BLaER1 (cell line): Measurements from ENCODE around the gene HDAC3.

ENCODE experiments used
- H3K27ac ChIP-seq: shearing (Covaris generic); formaldehyde crosslinking; 2 replicates; pipeline ENCODE4 v1.8.1; 2022
- H3K27me3 ChIP-seq: shearing (Covaris generic); formaldehyde crosslinking; 2 replicates; pipeline ENCODE4 v1.8.1; 2022
- H3K36me3 ChIP-seq: shearing (Covaris generic); formaldehyde crosslinking; 2 replicates; pipeline ENCODE4 v1.8.1; 2022
- H3K4me1 ChIP-seq: shearing (Covaris generic); formaldehyde crosslinking; 2 replicates; pipeline ENCODE4 v1.8.1; 2022
- H3K4me2 ChIP-seq: shearing (Covaris generic); formaldehyde crosslinking; 2 replicates; pipeline ENCODE4 v1.8.1; 2022
- H3K4me3 ChIP-seq: shearing (Covaris generic); formaldehyde crosslinking; 2 replicates; pipeline ENCODE4 v1.8.1; 2022
- H3K9ac ChIP-seq: shearing (Covaris generic); formaldehyde crosslinking; 2 replicates; pipeline ENCODE4 v1.8.1; 2022
- H3K9me3 ChIP-seq: shearing (Covaris generic); formaldehyde crosslinking; 2 replicates; pipeline ENCODE4 v1.8.1; 2022
- H4K20me1 ChIP-seq: shearing (Covaris generic); formaldehyde crosslinking; 2 replicates; pipeline ENCODE4 v1.8.1; 2022
- Cebpa-rat ChIP-seq: shearing (Covaris generic); IDR thresholded peaks from 2 replicates; pipeline ENCODE4 v1.8.1; 2022

Gene HDAC3

DNA sequence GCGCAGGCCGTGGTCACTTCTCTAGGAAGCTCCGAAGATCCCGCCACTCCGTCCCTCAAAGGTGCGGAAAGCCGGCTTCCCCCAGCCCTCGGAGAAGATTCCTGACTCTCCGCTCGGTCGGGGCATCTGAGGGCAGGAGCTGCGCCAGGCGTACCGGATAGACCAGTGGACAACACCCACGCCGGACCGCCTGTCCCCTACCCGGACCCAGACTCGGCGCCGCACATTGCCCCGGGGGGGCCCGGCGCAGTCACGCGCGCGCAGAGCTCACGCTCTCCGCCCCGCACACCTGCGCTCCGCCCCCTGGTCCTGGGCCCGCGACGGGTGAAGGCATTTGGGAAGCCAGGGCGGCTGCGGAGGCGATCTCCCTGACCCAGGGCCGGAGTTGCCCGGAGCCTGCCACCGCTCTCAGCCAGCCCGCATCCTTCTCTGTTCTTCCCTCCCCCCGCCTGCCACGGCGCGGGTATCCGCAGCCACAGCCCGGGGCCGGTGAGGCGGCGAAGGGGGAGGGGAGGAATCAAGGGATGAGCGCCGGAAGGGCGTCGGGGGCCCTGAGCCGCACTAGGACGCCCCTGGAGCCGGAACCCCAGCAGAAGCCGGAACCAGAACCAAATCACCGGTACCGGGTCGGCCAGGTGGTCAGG is 596 bp upstream of the HDAC3 start:
- Histone ChIP-seq H3K36me3 (peaks cover 60% of the 10 kb centered on the region), H3K9me3 (no peaks in the 10 kb centered on the region), H3K27me3 (no peaks in the 10 kb centered on the region), H4K20me1 (peaks cover 38% of the 10 kb centered on the region), H3K4me3 (peak overlapping the region; percentile 86), H3K4me2 (peak overlapping the region; percentile 99), H3K27ac (peak overlapping the region; percentile 79), H3K4me1 (peaks cover 38% of the 10 kb centered on the region), H3K9ac (peak overlapping the region; percentile 89)
- TF ChIP-seq Cebpa-rat: no peak

DNA sequence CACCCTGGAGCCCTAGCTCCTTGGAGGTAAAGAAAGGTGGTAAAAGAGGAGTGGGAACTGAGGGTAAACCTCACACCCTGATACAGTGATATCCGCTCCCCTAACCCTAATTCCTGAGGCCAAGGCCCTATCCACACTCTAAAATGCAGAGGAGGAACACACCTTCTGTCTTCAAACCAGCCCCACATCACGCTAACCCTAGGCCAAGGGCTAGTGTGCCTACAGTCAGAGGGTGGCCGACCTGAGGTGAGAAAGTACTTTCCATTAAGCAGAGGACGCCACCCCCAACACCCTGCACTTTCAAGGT is 590 bp downstream of the HDAC3 start:
- peaks cover 50% of the 10 kb centered on the region for H4K20me1 ChIP-seq
- peak overlapping the region; percentile 79 for H3K27ac ChIP-seq

DNA sequence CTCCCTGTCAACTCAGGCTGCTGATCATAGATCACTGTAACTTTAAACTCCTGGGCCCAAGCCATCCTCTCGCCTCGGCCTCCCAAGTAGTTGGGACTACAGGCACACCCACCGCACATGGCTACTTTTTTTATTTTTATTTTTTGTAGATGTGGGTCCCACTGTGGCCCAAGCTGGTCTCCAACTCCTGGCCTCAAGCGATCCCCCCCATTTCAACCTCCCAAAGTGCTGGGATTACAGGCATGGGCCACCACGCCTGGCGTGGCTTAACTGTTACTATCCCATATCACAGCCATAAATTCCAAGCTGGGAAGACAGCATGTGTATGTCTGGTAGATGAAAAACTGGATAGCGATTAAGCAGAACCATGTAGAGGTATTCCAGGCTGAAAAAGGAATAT is 1.0 kb downstream of the HDAC3 start:
- peak overlapping the region; percentile 86 for H3K4me3 ChIP-seq
- no peaks in the 10 kb centered on the region for H3K9me3 ChIP-seq
- H3K27ac ChIP-seq: peak overlapping the region; percentile 79
- peaks cover 58% of the 10 kb centered on the region for H3K36me3 ChIP-seq
- peaks cover 54% of the 10 kb centered on the region for H4K20me1 ChIP-seq
- H3K9ac ChIP-seq: peak overlapping the region; percentile 89
- TF ChIP-seq Cebpa-rat: no peak
- peaks cover 41% of the 10 kb centered on the region for H3K4me1 ChIP-seq
- H3K27me3 ChIP-seq: no peaks in the 10 kb centered on the region
- peak overlapping the region; percentile 99 for H3K4me2 ChIP-seq

More for the DNA sequence above, 590 bp downstream of the HDAC3 start:
- Histone ChIP-seq H3K4me2 (peak overlapping the region; percentile 99), H3K9ac (peak overlapping the region; percentile 89), H3K27me3 (no peaks in the 10 kb centered on the region), H3K36me3 (peaks cover 58% of the 10 kb centered on the region), H3K4me3 (peak overlapping the region; percentile 86), H3K9me3 (no peaks in the 10 kb centered on the region), H3K4me1 (peaks cover 41% of the 10 kb centered on the region)
- no peak for TF ChIP-seq Cebpa-rat

GRCh38 chr5:141634720-141635119 is 1.9 kb downstream of the HDAC3 start:
- H3K4me1 ChIP-seq: peaks cover 41% of the 10 kb centered on the region
- H3K4me3 ChIP-seq: no peak overlapping the region
- TF ChIP-seq Cebpa-rat: no peak
- no peaks in the 10 kb centered on the region for H3K9me3 ChIP-seq
- no peaks in the 10 kb centered on the region for H3K27me3 ChIP-seq
- H4K20me1 ChIP-seq: peaks cover 64% of the 10 kb centered on the region
- H3K27ac ChIP-seq: no peak overlapping the region
- H3K36me3 ChIP-seq: peaks cover 58% of the 10 kb centered on the region
- peak overlapping the region; percentile 89; the same call in 1 of the 2 replicates for H3K9ac ChIP-seq
- H3K4me2 ChIP-seq: peak overlapping the region; percentile 99

GRCh38 chr5:141633871-141634561 is 2.6 kb downstream of the HDAC3 start:
- Histone ChIP-seq H3K4me1 (peaks cover 40% of the 10 kb centered on the region), H3K9ac (no peak overlapping the region), H3K27ac (no peak overlapping the region), H3K4me2 (no peak overlapping the region), H3K4me3 (no peak overlapping the region), H3K27me3 (no peaks in the 10 kb centered on the region), H3K9me3 (no peaks in the 10 kb centered on the region), H4K20me1 (peaks cover 71% of the 10 kb centered on the region), H3K36me3 (peaks cover 59% of the 10 kb centered on the region)
- TF ChIP-seq Cebpa-rat: no peak

DNA sequence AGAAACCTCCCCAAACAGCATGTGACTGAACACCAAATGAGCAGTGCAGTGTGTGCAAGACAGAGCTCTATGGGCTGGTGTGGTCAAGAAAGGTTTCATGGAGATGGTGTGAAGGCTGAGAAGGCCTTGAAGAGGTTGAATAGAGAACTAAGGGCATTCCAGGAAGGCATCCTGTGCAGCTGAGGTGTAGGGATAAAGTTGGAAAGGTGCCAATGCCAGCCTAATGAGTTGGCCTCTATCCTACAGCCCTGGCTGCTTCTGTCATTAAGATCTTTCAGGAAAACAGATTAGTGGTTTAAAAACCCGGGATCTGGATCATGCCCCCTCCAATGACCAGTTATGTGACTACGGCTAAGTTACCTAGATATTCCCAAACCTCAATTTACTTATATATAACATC is 4.0 kb downstream of the HDAC3 start:
- H3K27me3 ChIP-seq: no peaks in the 10 kb centered on the region
- no peaks in the 10 kb centered on the region for H3K9me3 ChIP-seq
- H3K4me2 ChIP-seq: no peak overlapping the region
- H3K4me1 ChIP-seq: peaks cover 28% of the 10 kb centered on the region
- peaks cover 77% of the 10 kb centered on the region for H4K20me1 ChIP-seq
- H3K36me3 ChIP-seq: peaks cover 67% of the 10 kb centered on the region
- no peak overlapping the region for H3K4me3 ChIP-seq
- H3K9ac ChIP-seq: no peak overlapping the region
- no peak for TF ChIP-seq Cebpa-rat
- no peak overlapping the region for H3K27ac ChIP-seq

GRCh38 chr5:141630570-141631140 is 6.0 kb downstream of the HDAC3 start:
- H3K27ac ChIP-seq: no peak overlapping the region
- no peak overlapping the region for H3K9ac ChIP-seq
- TF ChIP-seq Cebpa-rat: no peak
- peaks cover 69% of the 10 kb centered on the region for H4K20me1 ChIP-seq
- peaks cover 86% of the 10 kb centered on the region for H3K36me3 ChIP-seq
- no peaks in the 10 kb centered on the region for H3K27me3 ChIP-seq
- peaks cover 23% of the 10 kb centered on the region for H3K4me1 ChIP-seq
- H3K4me3 ChIP-seq: no peak overlapping the region
- H3K9me3 ChIP-seq: no peaks in the 10 kb centered on the region
- H3K4me2 ChIP-seq: no peak overlapping the region

DNA sequence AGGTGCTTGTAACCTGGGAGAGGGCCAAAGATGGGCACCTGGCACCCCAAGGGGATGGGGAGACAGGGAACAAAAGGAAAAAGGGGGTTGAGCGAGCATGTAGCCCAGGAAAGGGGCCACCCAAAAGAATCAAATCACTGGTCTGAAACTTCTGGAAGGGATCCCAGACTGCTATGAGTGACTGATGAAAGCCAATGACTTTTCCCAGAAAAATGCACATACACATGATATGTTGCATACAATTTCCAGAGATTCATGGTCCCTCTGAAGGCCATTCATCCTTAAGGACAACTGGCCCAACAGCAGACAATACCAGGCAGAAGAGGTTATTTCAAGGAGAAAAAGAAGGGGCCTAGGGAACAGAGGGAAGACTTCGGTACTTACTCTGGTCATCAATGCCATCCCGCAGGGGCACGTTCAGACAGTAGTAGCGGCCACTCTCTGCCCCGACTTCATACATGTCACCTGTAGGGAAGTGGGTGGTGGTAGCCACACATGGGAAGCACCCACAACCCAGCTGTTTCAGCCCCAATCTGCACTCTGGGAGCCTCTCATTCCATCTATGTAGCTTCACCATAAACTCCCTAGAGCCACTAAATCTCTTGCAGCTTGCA is 8.4 kb downstream of the HDAC3 start:
- TF ChIP-seq Cebpa-rat: no peak
- H3K27me3 ChIP-seq: no peaks in the 10 kb centered on the region
- no peak overlapping the region for H3K9ac ChIP-seq
- peaks cover 11% of the 10 kb centered on the region for H3K4me1 ChIP-seq
- H3K36me3 ChIP-seq: peaks cover 95% of the 10 kb centered on the region
- H3K9me3 ChIP-seq: no peaks in the 10 kb centered on the region
- H4K20me1 ChIP-seq: peaks cover 46% of the 10 kb centered on the region
- no peak overlapping the region for H3K4me3 ChIP-seq
- H3K27ac ChIP-seq: no peak overlapping the region
- H3K4me2 ChIP-seq: no peak overlapping the region

DNA sequence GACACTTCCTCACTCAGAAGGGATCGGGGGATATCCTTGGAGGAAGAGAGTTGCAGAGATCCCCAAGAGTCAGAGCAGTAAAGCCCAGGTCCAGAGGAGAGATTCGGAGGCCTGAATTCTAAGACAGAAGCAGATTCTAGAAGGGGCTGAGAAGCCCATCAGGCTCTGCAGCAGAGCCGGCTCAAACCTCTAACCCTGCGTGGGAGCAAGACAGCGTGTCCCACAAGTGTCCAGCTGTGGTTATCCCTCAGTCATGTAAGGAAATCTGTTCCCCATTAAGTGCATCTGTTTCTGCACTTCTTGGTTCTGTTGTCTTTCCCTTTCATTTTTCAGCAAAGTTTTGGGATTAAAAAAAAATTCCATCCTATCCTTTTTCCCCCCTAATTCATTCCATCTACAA is 13.0 kb downstream of the HDAC3 start:
- Histone ChIP-seq H3K36me3 (peaks cover 91% of the 10 kb centered on the region), H3K4me3 (no peak overlapping the region), H3K9me3 (no peaks in the 10 kb centered on the region), H3K4me2 (no peak overlapping the region), H3K9ac (no peak overlapping the region), H3K27me3 (no peaks in the 10 kb centered on the region), H3K4me1 (peaks cover 5% of the 10 kb centered on the region; the same call in 1 of the 2 replicates), H4K20me1 (peaks cover 4% of the 10 kb centered on the region; the same call in 1 of the 2 replicates), H3K27ac (no peak overlapping the region)
- TF ChIP-seq Cebpa-rat: no peak

DNA sequence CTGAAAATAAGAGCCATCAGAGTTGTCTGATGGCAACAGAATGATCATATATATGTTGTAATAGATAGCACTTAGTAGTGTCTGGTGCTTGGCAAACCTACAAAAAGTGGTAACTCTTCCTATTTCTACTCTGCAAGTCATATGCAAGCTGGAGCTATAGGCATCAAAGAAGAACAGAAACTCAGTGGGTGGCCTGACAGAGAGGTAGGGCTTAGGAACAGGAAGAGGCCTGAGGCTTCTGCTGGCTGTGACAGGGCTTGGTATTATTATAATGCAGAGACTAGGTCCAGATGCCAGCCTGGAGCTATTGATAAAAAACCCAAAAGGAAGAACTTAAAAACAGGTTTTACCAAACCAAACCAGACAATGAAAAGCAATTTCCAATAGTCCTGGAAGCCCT is 13.5 kb downstream of the HDAC3 start:
- peaks cover 4% of the 10 kb centered on the region; the same call in 1 of the 2 replicates for H4K20me1 ChIP-seq
- H3K27ac ChIP-seq: no peak overlapping the region
- no peaks in the 10 kb centered on the region for H3K27me3 ChIP-seq
- no peak overlapping the region for H3K9ac ChIP-seq
- TF ChIP-seq Cebpa-rat: no peak
- H3K36me3 ChIP-seq: peaks cover 87% of the 10 kb centered on the region
- no peaks in the 10 kb centered on the region for H3K9me3 ChIP-seq
- H3K4me1 ChIP-seq: peaks cover 5% of the 10 kb centered on the region; the same call in 1 of the 2 replicates
- H3K4me2 ChIP-seq: no peak overlapping the region
- H3K4me3 ChIP-seq: no peak overlapping the region
